ENCODE measurements around the gene CMPK2.
"Not testable (repeated sequence)": the region's sequence is repeated elsewhere in the genome, so short reads cannot be mapped to it uniquely, and the experiment has no call there.

The CMPK2 gene

GRCh38 chr2:6865346-6866274 lies at the start of gene CMPK2:
CMPK2 (minus strand) TSS chr2:6865907; CDS start chr2:6865696, 211 bp downstream.
- no peak for DNase-seq

- no peak for DNase-seq
These were observed 49.7 kb upstream of the CMPK2 start for GRCh38 chr2:6915399-6915798.

- no peak for DNase-seq
These were observed 49.1 kb upstream of the CMPK2 start for GRCh38 chr2:6914828-6915227.

- no peak for DNase-seq
These were observed 47.9 kb upstream of the CMPK2 start for GRCh38 chr2:6913415-6914157.

- no peak for DNase-seq
These were observed 46.0 kb upstream of the CMPK2 start for GRCh38 chr2:6911721-6912120.

GRCh38 chr2:6909431-6910385 lies 44.0 kb upstream of the CMPK2 start:
- DNase-seq: no peak

- DNase-seq: no peak
These were observed 42.6 kb upstream of the CMPK2 start for GRCh38 chr2:6908291-6908690.

GRCh38 chr2:6906165-6906741 lies 40.5 kb upstream of the CMPK2 start:
- no peak for DNase-seq

- DNase-seq: no peak
These were observed 40.0 kb upstream of the CMPK2 start for GRCh38 chr2:6905668-6906067.

- DNase-seq: not testable (repeated sequence)
These were observed 36.9 kb upstream of the CMPK2 start for GRCh38 chr2:6902581-6902980.

- no peak for DNase-seq
These were observed 31.4 kb upstream of the CMPK2 start for GRCh38 chr2:6896930-6897759.

GRCh38 chr2:6893876-6894482 lies 28.3 kb upstream of the CMPK2 start:
- DNase-seq: no peak

GRCh38 chr2:6888724-6889123 lies 23.0 kb upstream of the CMPK2 start:
- DNase-seq: no peak

GRCh38 chr2:6887751-6888192 lies 22.1 kb upstream of the CMPK2 start:
- DNase-seq: no peak

- DNase-seq: no peak
These were observed 20.3 kb upstream of the CMPK2 start for GRCh38 chr2:6885968-6886367.

GRCh38 chr2:6885551-6885950 lies 19.8 kb upstream of the CMPK2 start:
- DNase-seq: no peak

- DNase-seq: no peak
These were observed 17.9 kb upstream of the CMPK2 start for GRCh38 chr2:6883448-6884122.

- no peak for DNase-seq
These were observed 15.8 kb upstream of the CMPK2 start for GRCh38 chr2:6881516-6881915.

- no peak for DNase-seq
These were observed 15.3 kb upstream of the CMPK2 start for GRCh38 chr2:6881046-6881445.

- no peak for DNase-seq
These were observed 14.6 kb upstream of the CMPK2 start for GRCh38 chr2:6880200-6880733.

Measured in NCI-H1436 treated with DMSO at 0.1 percent for 48 hours (cell line).